Thymus (tissue), 11 donors: Measurements from ENCODE around the gene DPP6. TPM values are rescaled to one million over a fixed set of nuclear protein-coding genes. Genes with fewer than 3 reads are reported as not detected.

Experiments used
- DNase-seq, 9 donors: peaks; one replicate each; pipeline ENCODE4 v3.0.0-alpha.2; 2013; ENCODE audit warnings: low spot score in 9 of 9, low read depth in 6 of 9, missing footprints in 1 of 9
- H3K27ac ChIP-seq, 2 donors: one replicate each; pipeline ENCODE4 v1.5.1; 2013; ENCODE audit warnings: control low read depth in 1 of 2, low read depth in 1 of 2, low read length in 1 of 2, mild to moderate bottlenecking in 1 of 2, moderate library complexity in 1 of 2
- H3K27me3 ChIP-seq, 2 donors: one replicate each; pipeline ENCODE4 v1.5.1; 2013; ENCODE audit warnings: low read length in 1 of 2; ENCODE audit not compliant: control insufficient read depth in 2 of 2, insufficient read depth in 1 of 2
- H3K36me3 ChIP-seq, 2 donors: one replicate each; pipeline ENCODE4 v1.5.1; 2013; ENCODE audit warnings: low read length in 1 of 2, mild to moderate bottlenecking in 1 of 2, moderate library complexity in 1 of 2; ENCODE audit not compliant: control insufficient read depth in 2 of 2, insufficient read depth in 2 of 2
- H3K4me1 ChIP-seq, 2 donors: one replicate each; pipeline ENCODE4 v1.5.1; 2013; ENCODE audit warnings: low read length in 2 of 2; ENCODE audit not compliant: control insufficient read depth in 2 of 2, insufficient read depth in 2 of 2
- H3K4me3 ChIP-seq, 2 donors: one replicate each; pipeline ENCODE4 v1.5.1; 2013; ENCODE audit warnings: low read length in 2 of 2, control low read depth in 1 of 2, mild to moderate bottlenecking in 1 of 2
- H3K9me3 ChIP-seq, 2 donors: one replicate each; pipeline ENCODE4 v1.5.1; 2013; ENCODE audit warnings: low read length in 1 of 2, mild to moderate bottlenecking in 1 of 2; ENCODE audit not compliant: control insufficient read depth in 2 of 2, insufficient read depth in 1 of 2
- WGBS: extraction: QIAGEN DNeasy Blood & Tissue Kit; methylation state at CpG from one replicate; pipeline ENCODE4 v1.1.7; 2013; 5-methylcytosine and 5-hydroxymethylcytosine counted together
- polyA plus RNA-seq: library from polyadenylated mRNA; stranded (reverse); fragments of 200-250 nt; gene quantifications from one replicate; pipeline ENCODE4 v1.2.3, GENCODE V29; 2013
- total RNA-seq: library from RNA; stranded (reverse); fragments of 120-200 nt; gene quantifications from one replicate; pipeline ENCODE4 v1.2.4, GENCODE V29; 2013
- donor health status: healthy.

Gene DPP6
- total and polyA plus RNA-seq, 2 donors: 0.75 to 4.5 TPM

DNA sequence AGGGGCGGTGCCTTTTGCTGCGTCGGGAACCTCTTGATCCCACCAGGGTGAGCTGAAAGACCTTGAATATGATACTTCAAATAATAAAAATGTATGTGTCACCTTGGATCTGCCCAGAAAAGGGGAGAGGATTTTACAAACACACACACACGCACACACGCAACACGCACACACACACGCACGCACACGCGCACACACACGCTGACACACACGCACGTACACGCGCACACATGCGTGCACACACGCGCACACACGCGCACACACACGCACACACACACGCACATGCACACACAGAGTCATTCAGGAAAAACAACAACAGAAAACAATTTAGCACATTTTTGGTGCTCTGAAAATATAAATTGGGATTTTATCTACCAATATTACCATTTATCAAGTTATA, 571.2 kb downstream of the DPP6 start:
- no peaks in the 10 kb centered on the region for H3K27me3 ChIP-seq
- 96% methylated on average over 22 of the region's 22 CpGs for WGBS

DNA sequence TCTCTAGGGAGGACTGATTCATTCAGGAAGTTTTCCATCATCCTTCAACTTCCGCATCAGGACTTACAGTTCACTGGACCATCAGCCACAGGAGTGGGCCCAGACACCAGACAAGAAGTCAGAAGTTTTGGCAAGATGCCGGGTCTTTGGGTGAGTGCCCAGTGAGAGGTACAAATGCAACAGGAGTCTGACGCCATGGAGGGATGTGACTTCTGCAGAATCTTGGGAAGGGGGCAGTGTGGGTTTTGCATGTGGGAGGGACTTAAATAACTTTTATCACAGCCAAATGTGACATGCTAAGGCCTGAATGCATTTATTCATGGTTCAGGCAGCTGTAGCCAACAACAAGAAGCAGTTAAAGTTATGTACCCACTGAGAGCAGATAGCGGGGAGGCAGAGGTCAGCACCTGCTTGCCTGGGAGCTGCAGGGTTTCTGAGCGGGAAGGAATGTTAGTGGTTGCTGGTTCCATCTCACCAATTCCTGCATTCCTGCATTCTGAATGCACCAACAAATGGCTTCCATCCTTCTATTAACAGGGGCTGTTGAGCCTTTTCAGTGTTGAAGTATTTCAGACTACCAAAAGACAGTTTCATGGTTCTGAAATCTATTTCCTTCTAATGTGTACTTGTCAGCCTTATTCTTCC, 575.6 kb downstream of the DPP6 start:
- no peaks in the 10 kb centered on the region for H3K36me3 ChIP-seq
- no peak overlapping the region for H3K4me3 ChIP-seq
- peaks cover 0 to 1% of the 10 kb centered on the region in 2 donors for H3K9me3 ChIP-seq
- H3K4me1 ChIP-seq: no peaks in the 10 kb centered on the region
- no peak for DNase-seq
- no peak overlapping the region for H3K27ac ChIP-seq
- WGBS: 77% methylated on average over 5 of the region's 5 CpGs
- H3K27me3 ChIP-seq: no peaks in the 10 kb centered on the region

More for the DNA sequence above, 571.2 kb downstream of the DPP6 start:
- Histone ChIP-seq H3K36me3 (no peaks in the 10 kb centered on the region), H3K9me3 (peaks cover 0 to 1% of the 10 kb centered on the region in 2 donors), H3K27ac (no peak overlapping the region), H3K4me3 (no peak overlapping the region), H3K4me1 (no peaks in the 10 kb centered on the region)
- DNase-seq: no peak

DNA sequence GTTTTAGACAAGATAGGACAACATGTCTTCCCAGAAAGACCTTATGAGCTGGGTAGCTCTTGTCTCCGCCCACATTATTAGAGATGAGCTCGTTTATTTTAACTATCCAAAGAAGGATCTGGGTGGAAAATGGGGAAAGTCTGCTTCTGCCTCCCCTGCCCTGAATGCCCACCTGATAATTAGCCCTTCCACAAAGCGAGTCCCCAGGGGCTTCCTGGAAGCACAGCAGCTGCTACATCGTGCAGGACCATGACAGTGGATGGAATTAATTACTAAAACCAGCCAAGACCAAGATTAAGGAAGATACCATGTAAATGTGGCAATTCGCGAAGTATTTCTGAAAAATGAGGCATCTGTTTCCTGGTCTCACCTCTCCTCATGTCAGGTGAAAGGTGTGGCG, 576.4 kb downstream of the DPP6 start:
- no peaks in the 10 kb centered on the region for H3K9me3 ChIP-seq
- no peaks in the 10 kb centered on the region for H3K36me3 ChIP-seq
- 89% methylated on average over 7 of the region's 7 CpGs for WGBS
- DNase-seq: no peak
- H3K27me3 ChIP-seq: no peaks in the 10 kb centered on the region
- no peak overlapping the region for H3K27ac ChIP-seq
- no peak overlapping the region for H3K4me3 ChIP-seq
- H3K4me1 ChIP-seq: no peaks in the 10 kb centered on the region

DNA sequence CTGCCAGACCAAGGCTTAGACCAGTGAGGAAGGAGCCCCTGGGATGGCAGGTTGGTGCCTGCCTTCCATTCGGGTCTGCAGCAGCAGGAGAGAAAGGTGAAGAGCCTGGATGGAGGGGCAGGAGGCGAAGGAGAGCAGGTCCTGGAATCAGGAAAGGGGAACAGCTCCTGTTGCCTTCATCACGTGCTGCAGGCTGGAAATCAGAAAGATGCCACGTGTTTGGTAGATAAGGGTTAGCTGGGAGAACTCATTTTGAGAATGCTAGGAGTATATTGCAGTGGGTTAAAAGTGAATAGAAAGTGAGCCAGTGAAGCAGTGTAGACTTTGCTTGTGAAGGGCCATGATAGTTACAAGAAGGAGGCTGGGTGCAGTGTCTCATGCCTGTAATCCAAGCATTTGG, 579.0 kb downstream of the DPP6 start:
- no peaks in the 10 kb centered on the region for H3K4me1 ChIP-seq
- WGBS: 76% methylated on average over 4 of the region's 4 CpGs
- H3K36me3 ChIP-seq: no peaks in the 10 kb centered on the region
- no peaks in the 10 kb centered on the region for H3K27me3 ChIP-seq
- no peak for DNase-seq
- H3K9me3 ChIP-seq: peaks cover 0 to 1% of the 10 kb centered on the region in 2 donors
- no peak overlapping the region for H3K27ac ChIP-seq
- H3K4me3 ChIP-seq: no peak overlapping the region

DNA sequence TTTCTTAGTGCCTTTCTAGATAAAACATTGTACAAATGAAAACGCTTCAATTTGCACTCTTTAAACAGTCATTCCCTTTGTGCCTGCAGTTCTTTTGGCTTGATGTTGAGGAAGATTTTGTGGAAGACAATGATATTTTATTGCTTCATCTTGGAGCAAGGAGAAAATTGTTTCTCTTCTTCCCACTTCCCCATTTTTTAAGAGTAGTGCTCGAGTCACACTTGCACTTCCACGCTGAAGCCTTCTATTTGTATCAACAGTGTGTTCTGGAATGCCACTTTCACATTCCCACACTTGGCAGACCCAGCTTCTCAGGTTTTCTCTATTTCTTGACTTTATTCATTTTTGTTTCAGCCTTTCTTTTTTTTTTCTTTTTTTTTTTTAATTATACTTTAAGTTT, 581.4 kb downstream of the DPP6 start:
- H3K27ac ChIP-seq: no peak overlapping the region
- no peaks in the 10 kb centered on the region for H3K27me3 ChIP-seq
- peaks cover 0 to 2% of the 10 kb centered on the region in 2 donors for H3K9me3 ChIP-seq
- DNase-seq: no peak
- 82% methylated on average over 3 of the region's 3 CpGs for WGBS
- H3K4me3 ChIP-seq: no peak overlapping the region
- H3K36me3 ChIP-seq: no peaks in the 10 kb centered on the region
- no peaks in the 10 kb centered on the region for H3K4me1 ChIP-seq

DNA sequence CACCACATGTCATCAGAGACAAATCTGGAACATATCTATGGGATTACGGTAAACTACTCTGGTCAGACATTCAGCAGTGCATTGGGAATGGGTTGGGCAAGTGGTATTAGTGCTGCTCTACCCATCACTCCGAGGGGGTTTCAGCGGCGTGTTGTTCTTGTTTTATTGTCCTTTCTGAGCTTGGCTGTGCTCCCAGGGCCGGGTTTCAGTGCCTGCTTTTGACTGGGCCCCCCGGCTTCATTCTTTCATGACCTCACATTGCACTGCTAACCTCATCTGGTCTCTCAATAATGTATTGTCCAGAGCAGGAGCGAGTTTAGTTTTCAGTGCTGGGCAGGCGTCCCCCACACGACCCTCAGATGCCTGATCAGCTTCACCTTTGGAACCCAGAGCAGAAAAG, 586.1 kb downstream of the DPP6 start:
- no peaks in the 10 kb centered on the region for H3K27me3 ChIP-seq
- H3K9me3 ChIP-seq: peaks cover 0 to 2% of the 10 kb centered on the region in 2 donors
- no peaks in the 10 kb centered on the region for H3K4me1 ChIP-seq
- no peaks in the 10 kb centered on the region for H3K36me3 ChIP-seq
- 84% methylated on average over 9 of the region's 9 CpGs for WGBS
- no peak for DNase-seq
- H3K4me3 ChIP-seq: no peak overlapping the region
- no peak overlapping the region for H3K27ac ChIP-seq

DNA sequence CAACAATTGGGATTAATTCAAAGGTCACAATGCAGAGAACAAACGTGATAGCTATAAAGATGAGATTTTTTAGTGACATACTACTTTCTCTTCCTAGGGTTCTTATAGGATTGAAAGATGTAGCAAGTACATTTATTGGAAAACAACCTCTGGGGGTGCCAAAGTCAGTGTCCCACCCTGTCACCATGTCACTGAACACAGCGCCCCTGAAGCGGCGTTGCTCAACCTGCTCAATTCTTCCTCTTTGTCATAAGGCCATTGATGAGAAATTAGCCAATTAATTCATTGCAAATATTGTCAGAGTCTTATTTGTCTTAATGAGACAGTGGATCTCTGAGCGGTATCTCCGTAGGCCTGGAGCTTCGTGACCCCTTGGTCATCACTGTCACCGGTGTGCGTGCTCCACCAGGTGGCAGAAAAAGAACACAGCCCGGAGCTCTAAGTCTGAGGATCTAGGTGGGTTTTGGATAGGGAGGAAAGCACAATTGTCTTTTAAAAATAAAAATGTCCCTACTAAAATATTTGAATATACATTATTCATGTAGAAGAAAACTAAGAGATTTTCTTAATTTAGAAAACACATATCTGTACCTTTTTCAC, 588.2 kb downstream of the DPP6 start:
- 68% methylated on average over 10 of the region's 10 CpGs for WGBS

DNA sequence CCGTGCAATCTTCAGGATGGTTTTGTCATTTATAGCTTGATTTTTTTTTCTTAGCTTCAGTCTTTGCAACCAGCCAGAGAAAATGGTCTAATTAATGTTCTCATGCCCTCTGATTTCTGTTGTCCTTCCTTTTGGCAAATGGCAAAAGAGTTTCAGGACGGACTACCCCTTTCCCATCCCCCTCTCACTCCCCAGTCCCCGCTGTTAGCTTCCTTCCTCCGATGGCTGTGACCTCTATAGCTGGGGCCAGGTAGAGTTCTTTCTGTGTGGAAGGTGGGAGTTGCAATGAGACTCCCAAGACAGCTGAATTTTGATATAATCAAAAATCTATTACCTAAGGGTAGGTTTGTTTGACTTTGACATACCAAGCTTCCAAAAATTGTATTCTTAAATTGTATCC, 588.7 kb downstream of the DPP6 start:
- no peaks in the 10 kb centered on the region for H3K36me3 ChIP-seq
- whole genome bisulfite sequencing: 53% methylated on average over 4 of the region's 4 CpGs
- DNase-seq: no peak
- no peaks in the 10 kb centered on the region for H3K27me3 ChIP-seq
- no peak overlapping the region for H3K4me3 ChIP-seq
- H3K9me3 ChIP-seq: peaks cover 0 to 2% of the 10 kb centered on the region in 2 donors
- no peak overlapping the region for H3K27ac ChIP-seq
- H3K4me1 ChIP-seq: no peaks in the 10 kb centered on the region

More for the DNA sequence above, 588.2 kb downstream of the DPP6 start:
- Histone ChIP-seq H3K27me3 (no peaks in the 10 kb centered on the region), H3K9me3 (peaks cover 0 to 2% of the 10 kb centered on the region in 2 donors), H3K36me3 (no peaks in the 10 kb centered on the region), H3K4me1 (no peaks in the 10 kb centered on the region), H3K27ac (no peak overlapping the region), H3K4me3 (no peak overlapping the region)
- DNase-seq: no peak

DNA sequence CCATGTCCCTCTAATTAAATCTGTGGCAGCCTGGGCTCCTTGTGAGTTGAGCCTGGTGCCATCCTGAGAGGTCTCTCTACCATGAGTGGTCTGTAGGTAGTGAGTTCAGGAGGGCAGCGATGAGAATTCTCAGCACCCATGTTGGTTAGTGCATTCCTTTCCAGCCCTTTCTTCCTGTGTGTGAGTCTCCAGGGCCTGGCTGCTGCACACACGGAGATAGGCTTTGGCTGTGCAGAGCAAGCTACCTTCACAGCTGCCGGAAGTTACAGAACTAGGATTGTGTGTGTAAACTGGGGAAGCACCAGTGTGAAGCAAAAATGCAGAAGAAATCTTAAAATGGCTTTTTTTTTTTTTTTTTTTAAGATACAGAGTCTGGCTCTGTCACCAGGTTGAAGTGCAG, 592.2 kb downstream of the DPP6 start:
- Histone ChIP-seq H3K27me3 (no peaks in the 10 kb centered on the region), H3K27ac (no peak overlapping the region), H3K4me3 (no peak overlapping the region), H3K9me3 (peaks cover 4 to 6% of the 10 kb centered on the region in 2 donors), H3K4me1 (no peaks in the 10 kb centered on the region), H3K36me3 (no peaks in the 10 kb centered on the region)
- no peak for DNase-seq
- WGBS: 95% methylated on average over 3 of the region's 3 CpGs
